Measurements from ENCODE around the gene WDR90.
A peak's percentile ranks its signal among the peaks of the same experiment; 100 is the strongest.

The WDR90 gene

DNA sequence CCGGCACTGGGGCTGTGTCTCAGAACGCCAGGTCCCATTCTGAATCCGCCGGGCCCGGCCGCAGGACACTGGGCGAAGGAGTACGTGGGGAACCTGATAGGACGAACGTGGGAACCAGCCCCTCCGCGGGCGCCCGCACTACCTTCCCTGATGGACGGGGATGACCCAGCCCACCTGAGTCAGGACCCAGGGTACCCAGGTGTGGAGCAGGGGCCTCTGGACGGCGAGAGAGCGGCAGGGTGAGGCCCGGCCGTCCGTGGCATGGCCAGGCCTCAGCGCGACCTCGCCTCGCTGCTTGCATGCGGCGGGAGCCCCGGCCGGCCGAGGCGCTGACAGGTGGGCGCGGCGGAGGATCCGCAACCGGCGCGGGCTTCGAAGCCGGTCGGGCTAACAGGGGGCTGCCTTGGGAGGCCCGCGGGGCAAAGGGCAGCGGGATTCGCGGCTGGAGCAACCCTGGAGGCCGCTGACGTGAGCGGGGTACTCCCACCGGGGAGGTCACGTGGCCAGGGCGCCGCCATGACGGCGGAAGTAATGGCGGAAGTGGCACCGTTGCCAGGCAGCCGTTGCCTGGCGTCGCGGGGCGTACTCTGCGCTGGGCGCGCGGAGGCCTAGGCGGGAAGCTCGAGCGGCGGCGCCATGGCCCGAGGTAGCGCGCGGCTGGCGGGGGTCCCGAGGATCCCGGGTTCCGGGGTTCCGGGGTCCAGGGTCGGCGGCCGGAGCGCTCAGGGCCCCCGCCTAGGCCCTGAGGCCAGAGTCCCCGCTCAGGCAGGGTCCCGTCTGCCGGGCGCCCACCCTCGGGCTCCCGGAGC is at the start of gene WDR90:
Gene WDR90 (plus strand): TSS at position 585 of the 809 bp plus-strand sequence. CDS start 52 bp downstream, at position 637.
- peak; percentile 89 for DNase-seq (ENCODE audit: low spot score)

DNA sequence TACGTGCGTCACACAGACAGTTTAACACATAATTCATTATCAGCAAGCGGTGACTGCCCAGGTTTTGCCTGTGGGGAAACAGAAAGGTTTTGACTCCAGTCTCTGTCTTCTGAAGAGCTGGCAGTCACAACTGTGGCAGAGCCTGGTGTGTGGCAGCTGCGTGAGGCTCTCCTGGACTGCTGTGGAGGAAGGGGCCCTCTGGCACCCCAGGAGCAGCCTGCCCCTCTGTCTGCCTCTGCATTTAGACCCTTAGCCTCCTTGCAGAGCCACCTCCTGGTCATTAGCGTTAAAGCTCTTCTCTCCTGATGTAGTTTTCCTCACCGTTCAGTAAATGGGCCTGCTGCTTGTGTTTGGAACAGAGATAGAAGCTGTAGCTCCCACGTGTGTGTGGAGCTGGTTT is 48.4 kb upstream of the WDR90 start:
- DNase-seq (ENCODE audit: low spot score) = no peak

DNA sequence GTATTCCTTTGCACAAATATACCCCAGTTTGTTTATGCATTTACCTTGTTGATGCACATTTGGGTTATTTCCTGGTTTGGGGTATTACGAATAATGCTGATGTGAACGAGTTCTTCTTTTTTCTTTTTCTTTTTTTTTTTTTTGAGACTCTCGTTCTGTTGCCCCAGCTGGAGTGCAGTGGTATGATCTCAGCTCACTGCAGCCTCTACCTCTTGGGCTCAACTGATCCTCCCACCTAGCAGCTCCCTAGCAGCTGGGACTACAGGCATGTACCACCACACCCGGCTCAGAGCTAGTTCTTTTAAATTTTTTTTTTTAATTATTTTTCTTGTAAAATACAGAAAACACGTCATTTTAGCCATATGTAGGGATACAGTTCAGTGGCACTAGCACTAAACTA is 45.2 kb upstream of the WDR90 start:
- no peak for DNase-seq (ENCODE audit: low spot score)

DNA sequence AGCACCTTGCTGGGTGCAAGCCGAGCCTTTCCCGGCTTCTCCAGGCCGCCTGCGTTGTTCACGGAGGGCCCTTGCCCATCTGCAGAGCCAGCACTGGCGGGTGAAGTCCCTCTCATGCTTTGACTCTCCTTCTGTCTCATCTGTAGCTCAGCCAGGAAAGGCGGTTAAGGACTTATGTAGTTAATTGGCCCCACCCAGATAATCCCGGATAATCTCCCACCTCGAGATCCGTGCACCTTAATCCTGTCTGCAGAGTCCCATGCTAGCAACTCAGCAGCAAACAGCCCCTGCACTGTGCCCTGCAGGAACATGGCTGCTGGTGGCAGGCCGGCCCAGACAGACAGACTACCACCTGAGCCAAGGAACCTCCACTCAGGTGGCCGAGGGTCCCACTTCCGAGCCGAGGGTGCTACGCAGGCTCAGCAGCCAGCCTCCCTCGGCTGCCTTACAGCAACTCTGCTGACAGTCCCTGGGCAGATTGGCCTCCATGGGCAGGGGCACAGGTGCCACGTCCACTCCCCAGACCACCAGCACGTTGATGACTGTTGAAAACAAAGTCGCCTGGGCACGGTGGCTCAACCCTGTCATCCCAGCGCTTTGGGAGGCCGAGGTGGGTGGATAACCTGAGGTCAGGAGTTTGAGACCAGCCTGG is 42.4 kb upstream of the WDR90 start:
- no peak for DNase-seq (ENCODE audit: low spot score)

DNA sequence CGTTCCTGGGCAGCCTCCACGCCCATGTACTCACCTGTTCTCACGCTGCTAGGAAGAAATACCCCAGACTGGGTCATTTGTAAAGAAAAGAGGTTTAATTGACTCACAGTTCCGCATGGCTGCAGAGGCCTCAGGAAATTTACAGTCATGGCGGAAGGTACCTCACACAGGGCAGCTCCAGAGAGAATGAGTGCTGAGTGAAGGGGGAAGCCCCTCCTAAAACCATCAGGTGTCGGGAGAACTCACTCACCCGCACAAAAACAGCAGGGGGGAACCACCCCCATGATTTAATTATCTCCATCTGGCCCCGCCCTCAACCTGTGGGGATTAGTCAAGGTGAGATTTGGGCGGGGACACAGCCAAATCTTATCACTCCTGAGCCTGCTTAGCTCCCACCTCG is 41.1 kb upstream of the WDR90 start:
- no peak for DNase-seq (ENCODE audit: low spot score)

DNA sequence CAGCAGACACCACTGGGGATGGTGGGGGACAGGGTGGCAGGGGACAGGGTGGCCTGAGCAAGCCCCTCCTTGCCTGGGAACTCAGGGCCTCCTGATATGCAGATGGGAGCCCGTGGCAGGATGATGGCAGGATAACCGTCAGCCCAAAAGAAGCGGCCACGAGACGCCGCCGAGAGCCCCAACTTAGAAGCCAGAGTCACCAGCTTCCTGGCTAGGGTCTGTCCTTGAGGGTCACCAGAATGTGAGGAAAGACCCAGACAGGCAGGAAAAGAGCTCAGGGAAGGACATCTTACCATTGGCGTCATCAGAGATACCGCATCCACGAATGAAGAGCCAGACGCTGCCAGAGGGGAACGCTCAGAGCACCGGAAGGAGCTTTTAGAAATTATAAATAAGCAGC is 39.8 kb upstream of the WDR90 start:
- no peak for DNase-seq (ENCODE audit: low spot score)

DNA sequence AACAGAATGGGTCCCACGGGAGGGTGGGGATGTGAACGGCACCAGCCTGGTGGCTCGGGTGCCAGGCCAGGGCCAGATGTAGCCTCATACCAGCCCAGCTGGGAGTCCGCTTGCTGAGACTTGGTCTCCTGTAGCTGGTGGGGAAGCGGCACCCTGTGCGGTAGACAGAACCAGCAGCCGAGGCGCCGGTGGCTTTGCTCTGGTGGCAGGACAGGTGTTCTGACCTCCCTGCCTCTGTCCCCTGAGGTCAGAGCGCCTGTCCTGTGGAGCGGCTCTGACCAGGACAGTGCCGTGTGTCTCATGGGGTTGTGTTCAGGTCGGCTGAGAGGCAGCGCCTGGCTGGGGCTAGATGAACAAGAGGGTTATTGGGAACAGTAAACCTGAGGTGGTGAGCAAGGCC is 39.2 kb upstream of the WDR90 start:
- no peak for DNase-seq (ENCODE audit: low spot score)

DNA sequence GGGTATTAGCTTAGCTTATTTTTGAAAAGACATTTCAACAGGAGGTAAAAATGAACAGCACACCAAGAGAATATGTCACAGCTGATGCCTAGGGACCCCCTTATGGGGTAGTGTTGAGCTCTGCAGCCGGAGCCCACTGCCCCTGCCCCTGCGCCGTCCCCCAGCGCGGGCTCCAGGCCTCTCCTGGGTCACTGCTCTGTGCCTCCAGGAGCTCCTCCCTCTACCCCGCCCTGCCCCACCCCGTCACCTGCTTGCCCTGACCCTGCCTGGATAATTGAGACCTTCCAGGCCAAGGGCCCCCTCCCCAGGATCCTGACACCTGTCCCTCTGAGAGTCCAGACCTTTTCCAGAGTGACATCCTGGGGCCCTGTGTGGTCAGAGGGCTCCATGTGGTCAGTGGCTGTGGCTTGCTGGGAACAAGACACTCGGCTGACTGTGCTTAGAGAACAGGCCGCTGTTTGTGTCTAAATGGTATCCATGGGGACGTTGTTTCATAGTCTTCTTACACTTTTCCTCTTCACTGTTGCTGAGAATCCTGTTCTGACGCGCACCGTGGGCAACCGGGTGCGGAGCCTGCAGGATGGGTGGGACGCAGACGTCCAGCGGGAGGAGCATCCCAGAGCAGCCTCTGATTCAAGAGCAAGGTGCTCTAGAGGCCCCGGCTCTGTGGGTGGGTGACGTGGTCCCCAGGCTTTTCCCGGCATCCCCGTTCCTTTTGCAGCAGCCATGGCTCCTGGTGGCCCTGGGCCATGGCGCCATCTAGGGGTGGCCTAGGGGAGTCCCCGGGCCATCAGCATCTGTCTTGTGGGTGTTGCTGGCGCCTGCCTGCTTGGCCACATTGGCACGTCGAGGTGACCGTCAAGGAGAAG is 38.4 kb upstream of the WDR90 start:
- peak; percentile 56 for DNase-seq (ENCODE audit: low spot score)

DNA sequence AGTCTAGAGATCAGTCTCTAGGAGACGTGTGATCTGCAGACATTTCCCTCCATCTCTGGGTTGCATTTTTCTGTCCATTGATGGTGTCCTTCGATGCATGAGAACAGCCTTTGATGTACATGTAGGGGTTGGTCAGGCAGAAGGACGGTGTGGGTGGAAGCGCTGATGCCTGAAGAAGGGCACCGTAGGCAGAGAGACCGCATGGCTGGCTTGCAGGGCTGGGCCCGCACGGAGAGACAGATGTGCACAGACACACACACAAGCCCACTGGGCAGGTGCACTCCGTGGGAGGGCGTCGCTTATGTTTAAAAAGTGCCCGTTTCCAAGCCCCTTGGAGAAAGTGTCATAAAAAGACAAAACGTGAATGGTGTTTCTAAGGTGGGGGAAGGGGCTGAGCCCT is 34.0 kb upstream of the WDR90 start:
- DNase-seq (ENCODE audit: low spot score) = no peak

DNA sequence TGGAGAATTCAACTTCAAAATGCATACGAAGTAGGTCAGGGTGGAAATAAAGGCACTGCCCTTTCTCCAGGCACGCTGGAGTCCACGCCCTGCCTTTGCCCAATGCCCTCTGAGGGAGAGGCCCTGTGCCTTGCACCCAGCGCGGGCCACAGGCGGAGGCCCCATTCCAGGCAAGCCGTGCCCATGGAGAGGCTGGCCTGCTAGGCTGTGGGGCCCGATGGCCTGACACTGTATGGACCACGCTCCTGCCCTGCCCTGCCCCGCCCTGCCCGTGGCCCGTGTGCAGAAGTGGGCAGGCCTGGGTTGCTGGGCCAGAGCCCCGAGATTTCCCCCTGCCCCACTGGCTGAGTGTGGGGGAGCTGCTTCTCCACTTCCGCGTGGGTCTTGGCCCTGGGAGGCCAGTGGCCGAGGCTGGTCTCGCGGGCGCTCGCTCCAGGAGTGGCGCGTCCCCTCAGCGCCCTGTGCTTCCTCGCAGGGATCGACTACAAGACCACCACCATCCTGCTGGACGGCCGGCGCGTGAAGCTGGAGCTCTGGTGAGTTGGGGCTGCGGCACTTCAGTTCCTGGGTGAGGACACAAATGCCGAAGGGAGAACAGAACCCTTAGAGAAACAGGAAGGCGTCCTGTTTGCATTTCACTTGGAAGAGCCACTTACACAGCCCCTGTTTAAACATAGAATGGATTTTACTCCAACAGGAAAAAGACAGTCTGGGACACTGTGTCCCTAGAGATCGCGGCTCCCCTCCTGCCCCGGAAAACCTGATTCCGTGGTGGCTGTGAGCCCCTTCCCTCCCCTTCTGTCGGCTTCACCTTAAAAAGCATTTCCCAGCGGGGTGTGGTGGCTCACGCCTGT is 32.2 kb upstream of the WDR90 start:
- no peak for DNase-seq (ENCODE audit: low spot score)

DNA sequence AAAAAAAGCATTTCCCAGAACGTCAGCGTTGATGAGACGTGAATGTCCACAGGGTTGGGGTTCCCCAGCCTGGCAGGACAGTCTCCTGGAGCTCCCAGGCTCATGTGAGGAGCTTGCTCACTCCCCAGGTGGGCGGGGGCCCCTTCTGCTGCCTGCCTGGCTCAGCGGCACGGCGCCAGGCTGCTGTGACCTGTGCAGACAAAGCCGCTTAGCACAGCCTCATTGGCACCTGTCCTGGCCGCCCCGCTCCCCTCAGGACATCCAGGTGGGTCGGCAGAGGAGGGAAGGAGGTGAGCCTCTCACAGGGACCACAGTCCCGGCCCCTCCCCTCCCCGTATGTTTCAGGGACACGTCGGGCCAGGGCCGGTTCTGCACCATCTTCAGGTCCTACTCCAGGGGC is 31.3 kb upstream of the WDR90 start:
- no peak for DNase-seq (ENCODE audit: low spot score)

DNA sequence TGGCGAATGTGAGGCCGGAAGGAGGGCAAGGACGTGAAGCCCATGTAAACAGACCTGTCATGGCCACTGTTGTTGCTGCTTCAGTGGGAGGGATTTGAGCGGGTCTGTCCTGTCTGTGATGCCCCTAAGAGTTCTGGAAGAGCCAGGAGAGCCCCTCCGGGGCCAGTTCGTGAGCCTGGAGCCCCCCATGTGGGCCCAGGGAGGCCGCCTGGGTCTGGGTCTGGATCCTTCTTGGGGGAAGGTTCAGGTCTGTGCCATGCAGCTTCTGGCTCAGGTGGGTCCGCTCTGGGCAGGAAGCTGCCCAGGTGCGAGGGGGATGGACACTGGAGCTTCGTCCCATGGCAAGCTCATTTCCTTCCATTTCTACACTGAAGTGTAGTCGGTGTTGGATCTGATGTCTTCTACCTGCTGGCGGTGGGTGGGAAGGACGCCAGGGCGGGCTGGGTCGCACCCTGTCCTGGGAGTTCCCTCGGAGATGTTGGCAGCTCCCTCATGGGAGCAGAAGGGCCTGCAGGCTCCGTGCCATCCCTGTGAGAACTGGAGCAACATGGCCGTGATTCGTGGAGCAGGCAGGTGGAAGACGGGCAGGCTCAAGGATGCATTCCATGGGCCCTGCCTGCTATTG is 29.6 kb upstream of the WDR90 start:
- DNase-seq (ENCODE audit: low spot score) = no peak

DNA sequence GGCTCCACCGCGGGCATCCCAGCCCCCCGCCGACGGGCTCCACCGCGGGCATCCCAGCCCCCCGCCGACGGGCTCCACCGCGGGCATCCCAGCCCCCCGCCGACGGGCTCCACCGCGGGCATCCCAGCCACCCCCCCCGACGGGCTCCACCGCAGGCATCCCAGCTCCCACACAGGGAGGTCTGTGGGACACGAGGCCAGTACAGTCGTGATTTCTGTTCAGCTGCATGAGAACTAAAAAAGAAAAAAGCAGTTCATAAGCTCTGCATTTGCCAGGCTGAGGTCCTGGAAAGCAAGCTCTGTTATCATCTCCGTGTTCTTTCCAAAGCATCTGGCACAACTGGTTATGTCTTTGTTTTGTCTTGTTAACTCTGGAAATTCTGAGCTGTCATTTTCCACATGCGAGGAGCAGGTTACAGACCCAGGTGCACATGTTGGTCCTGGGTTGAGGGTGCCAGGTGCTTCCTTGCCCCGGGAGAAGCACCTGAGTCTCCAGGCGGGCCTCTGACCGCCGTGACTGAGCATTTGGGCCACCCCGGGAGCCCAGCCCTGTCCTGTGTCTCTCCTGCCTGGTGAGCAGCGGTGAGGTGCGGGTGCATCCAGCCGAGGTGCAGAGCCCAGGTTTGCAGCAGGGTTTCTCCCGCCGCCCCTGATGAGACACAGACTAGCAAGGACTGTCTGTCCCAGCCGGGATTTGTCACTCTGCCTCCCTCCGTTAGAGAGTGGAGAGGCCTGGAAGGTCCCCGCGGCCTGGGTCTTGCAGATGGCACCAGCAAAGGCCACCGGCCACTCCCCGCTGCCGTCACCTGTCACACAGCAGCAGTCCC is 28.3 kb upstream of the WDR90 start:
- DNase-seq (ENCODE audit: low spot score) = no peak

DNA sequence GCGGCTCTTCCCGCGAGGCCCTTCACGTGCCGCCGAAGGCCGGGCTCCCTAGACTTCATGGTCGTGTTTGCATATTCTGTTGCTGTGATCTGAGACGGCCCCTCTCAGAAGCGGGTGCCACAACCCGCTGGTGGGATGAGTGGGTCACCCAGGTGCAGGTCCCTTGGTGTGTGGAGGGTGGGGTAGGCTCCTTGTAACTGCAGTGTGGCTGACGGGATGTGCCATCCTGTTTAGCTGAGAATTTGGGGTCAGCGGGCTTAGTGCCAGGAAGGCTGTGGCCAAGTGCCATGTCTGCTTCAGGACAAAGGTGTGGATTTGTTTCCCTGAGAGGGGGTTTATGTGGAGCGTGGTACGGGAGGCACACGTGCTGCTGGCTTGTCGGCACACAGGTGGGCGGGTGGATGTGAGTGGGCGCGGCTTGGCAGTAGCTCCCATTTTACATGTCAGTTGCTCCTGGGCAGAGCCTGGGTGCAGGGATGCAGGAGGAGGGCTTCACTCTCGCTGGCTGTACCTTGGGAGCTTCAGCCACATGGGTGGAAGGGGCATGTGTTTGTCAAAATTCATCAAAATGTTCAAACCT is 27.5 kb upstream of the WDR90 start:
- no peak for DNase-seq (ENCODE audit: low spot score)

DNA sequence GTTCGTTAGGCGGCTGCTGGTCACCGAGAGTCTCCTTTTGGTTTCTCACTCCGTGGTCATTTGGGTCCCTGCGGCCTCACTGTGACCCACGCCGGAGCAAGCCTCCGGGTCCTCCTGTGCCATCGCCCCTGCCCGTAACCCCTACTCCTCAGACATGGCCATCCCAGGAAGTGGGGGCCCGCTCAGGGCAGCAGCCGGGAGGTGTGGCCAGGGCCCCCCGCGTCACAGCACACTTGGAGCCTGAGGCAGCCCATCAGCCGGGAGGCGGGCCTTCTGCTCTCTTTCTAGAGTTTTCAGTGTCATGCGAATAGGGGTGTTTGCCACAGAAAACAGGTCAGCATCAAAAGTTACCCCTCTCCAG is 26.3 kb upstream of the WDR90 start:
- DNase-seq (ENCODE audit: low spot score) = no peak

DNA sequence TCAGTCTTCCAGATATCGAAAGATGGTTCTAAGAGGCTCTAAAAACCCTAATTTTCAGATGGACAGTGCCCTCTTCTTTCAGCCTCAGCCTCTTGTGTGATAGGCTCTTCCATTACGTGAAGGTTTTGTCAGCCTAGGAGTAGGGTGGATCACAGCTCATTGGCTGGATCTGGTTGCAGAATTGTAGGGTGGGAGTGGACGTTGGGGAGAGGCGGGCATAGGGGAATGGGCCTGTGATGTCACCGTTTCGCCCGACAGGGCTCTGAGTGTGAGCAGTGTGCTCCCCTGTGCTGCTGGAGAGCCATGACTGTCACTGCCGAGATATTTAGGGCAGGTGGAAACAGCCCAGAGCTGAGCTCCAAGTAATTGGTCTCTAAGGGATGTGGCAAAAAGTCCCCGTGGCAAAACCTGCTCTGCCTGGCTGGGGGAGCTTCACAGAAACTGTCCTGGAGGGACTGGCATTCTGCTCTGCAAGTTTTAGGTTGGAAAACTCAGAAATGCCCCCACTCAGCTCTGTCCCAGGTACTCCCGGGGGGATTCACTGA is 24.6 kb upstream of the WDR90 start:
- no peak for DNase-seq (ENCODE audit: low spot score)

DNA sequence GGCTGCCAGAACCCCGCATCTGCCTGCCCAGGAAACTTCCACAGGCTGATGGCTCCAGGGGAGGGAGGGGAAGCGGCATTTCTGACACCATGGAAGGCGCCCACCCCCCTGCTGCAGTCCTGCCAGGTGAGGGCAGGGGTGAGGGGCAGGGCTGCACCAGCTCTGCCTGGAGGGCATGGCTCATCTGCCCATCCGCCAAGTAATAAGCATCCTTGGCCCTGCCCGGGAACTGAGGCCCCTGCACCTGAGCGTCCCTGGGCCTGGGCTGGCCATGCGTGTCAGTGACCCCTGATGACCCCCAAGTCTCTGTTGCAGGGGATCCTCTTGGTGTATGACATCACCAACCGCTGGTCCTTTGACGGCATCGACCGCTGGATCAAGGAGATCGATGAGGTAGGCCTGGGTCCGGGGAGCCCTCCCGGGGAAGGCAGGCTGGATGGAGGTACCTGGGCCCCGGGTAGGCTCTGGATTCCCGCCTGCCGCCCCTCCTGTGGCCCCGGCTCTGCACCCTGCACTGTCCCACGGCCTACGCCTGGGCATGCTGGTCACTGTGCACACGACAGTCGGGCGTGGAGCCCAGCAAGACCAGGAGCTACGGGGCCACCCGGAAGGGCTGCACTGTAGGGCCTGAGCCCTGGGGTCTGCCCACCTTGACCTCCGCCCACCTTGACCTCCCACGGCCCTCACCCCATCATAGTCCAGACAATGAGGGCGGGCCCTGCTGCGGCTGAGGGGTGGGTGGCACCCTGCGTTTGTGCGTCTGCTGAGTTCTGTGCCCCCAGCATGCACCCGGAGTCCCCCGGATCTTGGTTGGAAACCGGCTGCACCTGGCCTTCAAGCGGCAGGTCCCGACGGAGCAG is 23.8 kb upstream of the WDR90 start:
- no peak for DNase-seq (ENCODE audit: low spot score)

DNA sequence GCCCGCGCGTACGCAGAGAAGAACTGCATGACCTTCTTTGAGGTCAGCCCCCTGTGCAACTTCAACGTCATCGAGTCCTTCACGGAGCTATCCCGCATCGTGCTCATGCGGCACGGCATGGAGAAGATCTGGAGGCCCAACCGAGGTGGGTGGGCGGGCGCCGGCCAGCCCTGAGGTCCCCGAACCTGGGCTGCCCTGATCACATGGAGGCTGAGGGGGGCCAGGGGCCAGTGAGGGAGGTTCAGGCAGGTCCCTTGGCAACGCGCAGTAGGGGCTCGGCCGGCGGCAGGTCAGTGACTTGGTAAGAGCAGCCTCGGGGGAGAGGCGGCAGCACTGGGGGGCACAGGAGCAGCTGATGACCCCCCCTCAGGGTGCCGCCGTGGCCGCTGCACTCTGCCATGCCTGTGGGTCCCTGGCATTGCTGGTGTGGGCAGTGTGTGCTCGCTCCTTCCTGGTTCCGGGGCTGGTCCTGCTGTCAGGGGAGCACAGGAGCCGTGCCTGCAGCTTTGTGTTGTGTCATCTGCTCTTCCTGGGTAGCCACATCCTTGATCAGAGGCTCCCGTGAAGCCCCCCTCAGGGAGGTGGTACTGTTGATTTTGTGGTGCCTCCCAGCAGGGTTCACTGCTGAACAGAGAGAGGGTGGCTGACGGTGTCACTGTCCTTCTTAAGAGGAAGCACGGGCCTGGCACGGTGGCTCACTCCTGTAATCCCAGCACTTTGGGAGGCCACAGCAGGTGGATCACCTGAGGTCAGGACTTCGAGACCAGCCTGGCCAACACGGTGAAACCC is 23.0 kb upstream of the WDR90 start:
- DNase-seq (ENCODE audit: low spot score) = no peak

All from CD4-positive, alpha-beta T cell treated with Interleukin-2 at 100 ng/mL for 4 hours (primary cell).